GM23338 (cell line): Measurements from ENCODE around the gene GLB1L.

Experiments used
- TF ChIP-seq, protein P1 (sequence below), 2 experiments: fragments of 200-600 bp in 1 of 2; sonication (generic) in 1 of 2; conservative IDR thresholded peaks; 2 replicates each; pipeline versions ENCODE4 v1.5.1 to v1.6.1; 2016 to 2017; ENCODE audit warnings: antibody characterized with exemption in 2 of 2, low read depth in 2 of 2, mild to moderate bottlenecking in 2 of 2, moderate library complexity in 1 of 2
- TF ChIP-seq, protein P2 (sequence below): IDR thresholded peaks from one replicate; pipeline ENCODE4 v1.6.1; 2018; ENCODE audit warnings: antibody characterized with exemption; ENCODE audit not compliant: unreplicated experiment

DNA sequence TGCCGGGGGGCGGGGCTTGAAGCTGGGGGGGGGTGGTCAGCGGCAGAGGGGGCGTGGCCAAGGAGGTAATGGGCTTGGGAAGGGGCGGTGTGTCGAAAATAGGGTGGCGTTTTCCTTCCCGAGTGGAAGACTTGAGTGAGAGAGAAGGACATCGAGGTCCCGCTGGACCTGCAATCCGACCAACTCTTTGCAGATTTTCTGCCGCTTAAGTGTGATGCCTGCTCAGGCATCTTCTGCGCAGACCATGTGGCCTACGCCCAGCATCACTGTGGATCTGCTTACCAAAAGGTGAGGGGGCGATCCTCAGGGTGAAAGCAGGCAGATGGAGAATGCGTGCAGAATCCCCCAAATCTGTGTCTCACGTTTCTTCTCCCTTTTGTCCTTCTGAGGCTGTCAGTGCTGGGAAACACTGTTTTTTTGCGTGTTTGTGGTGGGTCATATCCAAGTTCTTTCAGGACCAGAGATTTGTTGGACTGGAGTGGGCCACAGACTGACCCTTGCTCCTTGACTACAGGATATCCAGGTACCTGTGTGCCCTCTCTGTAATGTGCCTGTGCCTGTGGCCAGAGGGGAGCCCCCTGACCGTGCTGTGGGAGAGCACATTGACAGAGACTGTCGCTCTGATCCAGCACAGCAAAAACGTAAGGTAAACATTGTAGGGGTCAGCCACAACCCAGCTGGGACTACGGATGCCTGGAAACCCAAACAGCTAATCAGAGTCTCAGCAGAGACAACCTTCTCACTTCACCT lies 37.9 kb downstream of the GLB1L start:
- TF ChIP-seq, protein P1, sequence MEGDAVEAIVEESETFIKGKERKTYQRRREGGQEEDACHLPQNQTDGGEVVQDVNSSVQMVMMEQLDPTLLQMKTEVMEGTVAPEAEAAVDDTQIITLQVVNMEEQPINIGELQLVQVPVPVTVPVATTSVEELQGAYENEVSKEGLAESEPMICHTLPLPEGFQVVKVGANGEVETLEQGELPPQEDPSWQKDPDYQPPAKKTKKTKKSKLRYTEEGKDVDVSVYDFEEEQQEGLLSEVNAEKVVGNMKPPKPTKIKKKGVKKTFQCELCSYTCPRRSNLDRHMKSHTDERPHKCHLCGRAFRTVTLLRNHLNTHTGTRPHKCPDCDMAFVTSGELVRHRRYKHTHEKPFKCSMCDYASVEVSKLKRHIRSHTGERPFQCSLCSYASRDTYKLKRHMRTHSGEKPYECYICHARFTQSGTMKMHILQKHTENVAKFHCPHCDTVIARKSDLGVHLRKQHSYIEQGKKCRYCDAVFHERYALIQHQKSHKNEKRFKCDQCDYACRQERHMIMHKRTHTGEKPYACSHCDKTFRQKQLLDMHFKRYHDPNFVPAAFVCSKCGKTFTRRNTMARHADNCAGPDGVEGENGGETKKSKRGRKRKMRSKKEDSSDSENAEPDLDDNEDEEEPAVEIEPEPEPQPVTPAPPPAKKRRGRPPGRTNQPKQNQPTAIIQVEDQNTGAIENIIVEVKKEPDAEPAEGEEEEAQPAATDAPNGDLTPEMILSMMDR (conservative IDR thresholded peaks at IDR 0.05; ENCODE audit: low read depth in 2 of 2) = no peak
- TF ChIP-seq, protein P2, sequence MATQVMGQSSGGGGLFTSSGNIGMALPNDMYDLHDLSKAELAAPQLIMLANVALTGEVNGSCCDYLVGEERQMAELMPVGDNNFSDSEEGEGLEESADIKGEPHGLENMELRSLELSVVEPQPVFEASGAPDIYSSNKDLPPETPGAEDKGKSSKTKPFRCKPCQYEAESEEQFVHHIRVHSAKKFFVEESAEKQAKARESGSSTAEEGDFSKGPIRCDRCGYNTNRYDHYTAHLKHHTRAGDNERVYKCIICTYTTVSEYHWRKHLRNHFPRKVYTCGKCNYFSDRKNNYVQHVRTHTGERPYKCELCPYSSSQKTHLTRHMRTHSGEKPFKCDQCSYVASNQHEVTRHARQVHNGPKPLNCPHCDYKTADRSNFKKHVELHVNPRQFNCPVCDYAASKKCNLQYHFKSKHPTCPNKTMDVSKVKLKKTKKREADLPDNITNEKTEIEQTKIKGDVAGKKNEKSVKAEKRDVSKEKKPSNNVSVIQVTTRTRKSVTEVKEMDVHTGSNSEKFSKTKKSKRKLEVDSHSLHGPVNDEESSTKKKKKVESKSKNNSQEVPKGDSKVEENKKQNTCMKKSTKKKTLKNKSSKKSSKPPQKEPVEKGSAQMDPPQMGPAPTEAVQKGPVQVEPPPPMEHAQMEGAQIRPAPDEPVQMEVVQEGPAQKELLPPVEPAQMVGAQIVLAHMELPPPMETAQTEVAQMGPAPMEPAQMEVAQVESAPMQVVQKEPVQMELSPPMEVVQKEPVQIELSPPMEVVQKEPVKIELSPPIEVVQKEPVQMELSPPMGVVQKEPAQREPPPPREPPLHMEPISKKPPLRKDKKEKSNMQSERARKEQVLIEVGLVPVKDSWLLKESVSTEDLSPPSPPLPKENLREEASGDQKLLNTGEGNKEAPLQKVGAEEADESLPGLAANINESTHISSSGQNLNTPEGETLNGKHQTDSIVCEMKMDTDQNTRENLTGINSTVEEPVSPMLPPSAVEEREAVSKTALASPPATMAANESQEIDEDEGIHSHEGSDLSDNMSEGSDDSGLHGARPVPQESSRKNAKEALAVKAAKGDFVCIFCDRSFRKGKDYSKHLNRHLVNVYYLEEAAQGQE = no peak
